ENCODE results near the gene GRIK4.

DNA sequence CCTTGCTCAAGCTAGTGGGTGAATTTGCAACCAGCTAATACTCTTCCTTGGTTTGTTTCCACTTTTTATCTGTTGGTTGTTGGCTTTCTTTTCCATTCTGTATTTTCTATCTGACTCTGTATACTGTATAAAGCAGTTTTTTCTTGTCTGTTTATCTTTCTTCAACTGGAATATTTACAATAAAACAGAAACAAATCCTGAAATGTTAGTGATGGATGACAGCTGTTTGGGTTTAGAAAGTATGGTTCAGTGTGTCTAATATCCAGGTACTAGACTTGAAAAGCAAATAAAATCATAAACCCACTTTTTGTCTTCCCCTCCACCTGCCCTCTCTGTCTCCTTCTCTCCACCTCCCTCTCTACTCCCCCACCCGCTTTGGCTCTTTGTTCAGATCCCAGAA lies 477.1 kb downstream of the GRIK4 start:
- TF ChIP-seq, protein P1, sequence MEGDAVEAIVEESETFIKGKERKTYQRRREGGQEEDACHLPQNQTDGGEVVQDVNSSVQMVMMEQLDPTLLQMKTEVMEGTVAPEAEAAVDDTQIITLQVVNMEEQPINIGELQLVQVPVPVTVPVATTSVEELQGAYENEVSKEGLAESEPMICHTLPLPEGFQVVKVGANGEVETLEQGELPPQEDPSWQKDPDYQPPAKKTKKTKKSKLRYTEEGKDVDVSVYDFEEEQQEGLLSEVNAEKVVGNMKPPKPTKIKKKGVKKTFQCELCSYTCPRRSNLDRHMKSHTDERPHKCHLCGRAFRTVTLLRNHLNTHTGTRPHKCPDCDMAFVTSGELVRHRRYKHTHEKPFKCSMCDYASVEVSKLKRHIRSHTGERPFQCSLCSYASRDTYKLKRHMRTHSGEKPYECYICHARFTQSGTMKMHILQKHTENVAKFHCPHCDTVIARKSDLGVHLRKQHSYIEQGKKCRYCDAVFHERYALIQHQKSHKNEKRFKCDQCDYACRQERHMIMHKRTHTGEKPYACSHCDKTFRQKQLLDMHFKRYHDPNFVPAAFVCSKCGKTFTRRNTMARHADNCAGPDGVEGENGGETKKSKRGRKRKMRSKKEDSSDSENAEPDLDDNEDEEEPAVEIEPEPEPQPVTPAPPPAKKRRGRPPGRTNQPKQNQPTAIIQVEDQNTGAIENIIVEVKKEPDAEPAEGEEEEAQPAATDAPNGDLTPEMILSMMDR (IDR thresholded peaks at IDR 0.05), result no peak
- TF ChIP-seq POLR2A (IDR thresholded peaks at IDR 0.05) (no peak), POLR2AphosphoS5 (IDR thresholded peaks at IDR 0.05) (no peak), EP300 (IDR thresholded peaks at IDR 0.05) (no peak)
